GM21723 (cell line): Measurements from ENCODE around the gene DDX41.
"Not testable (repeated sequence)": the region's sequence is repeated elsewhere in the genome, so short reads cannot be mapped to it uniquely, and the experiment has no call there.

ENCODE experiments used
- ATAC-seq: cut with Tn5 transposase; IDR thresholded peaks from one replicate; pipeline ENCODE4 v1.9.1; 2021; ENCODE audit warnings: mild to moderate bottlenecking, moderate library complexity; ENCODE audit not compliant: unreplicated experiment

DDX41 gene

GRCh38 chr5:177516601-177517568 lies at the start of gene DDX41:
DDX41 (minus strand) TSS chr5:177516961; CDS start chr5:177516945, 16 bp downstream.
- peak; percentile 80 for ATAC-seq

GRCh38 chr5:177565046-177565445 lies 48.3 kb upstream of the DDX41 start:
- no peak for ATAC-seq

- not testable (repeated sequence) for ATAC-seq
Observed at GRCh38 chr5:177559446-177559941, 42.7 kb upstream of the DDX41 start.

GRCh38 chr5:177557796-177558195 lies 41.0 kb upstream of the DDX41 start:
- ATAC-seq: no peak

- no peak for ATAC-seq
Observed at GRCh38 chr5:177557041-177557647, 40.4 kb upstream of the DDX41 start.

GRCh38 chr5:177555665-177556064 lies 38.9 kb upstream of the DDX41 start:
- no peak for ATAC-seq

GRCh38 chr5:177555228-177555627 lies 38.5 kb upstream of the DDX41 start:
- no peak for ATAC-seq

GRCh38 chr5:177554474-177555111 lies 37.8 kb upstream of the DDX41 start, which contains the start of gene FAM193B:
FAM193B (minus strand) TSS chr5:177554563; CDS start chr5:177554458, 105 bp downstream.
- peak; percentile 87 for ATAC-seq

GRCh38 chr5:177553671-177554429 lies 37.1 kb upstream of the DDX41 start:
- peak; percentile 48 for ATAC-seq

- no peak for ATAC-seq
Observed at GRCh38 chr5:177552839-177553455, 36.2 kb upstream of the DDX41 start.

- no peak for ATAC-seq
Observed at GRCh38 chr5:177550122-177550521, 33.4 kb upstream of the DDX41 start.

- no peak for ATAC-seq
Observed at GRCh38 chr5:177548495-177548894, 31.7 kb upstream of the DDX41 start.

- no peak for ATAC-seq
Observed at GRCh38 chr5:177547736-177548135, 31.0 kb upstream of the DDX41 start.

- ATAC-seq: no peak
Observed at GRCh38 chr5:177546258-177546741, 29.5 kb upstream of the DDX41 start.

- ATAC-seq: no peak
Observed at GRCh38 chr5:177545487-177546257, 28.9 kb upstream of the DDX41 start.

GRCh38 chr5:177542816-177543465 lies 26.2 kb upstream of the DDX41 start:
- ATAC-seq: no peak

GRCh38 chr5:177540438-177540837 lies 23.7 kb upstream of the DDX41 start:
- ATAC-seq: no peak

- ATAC-seq: no peak
Observed at GRCh38 chr5:177539411-177539810, 22.6 kb upstream of the DDX41 start.

GRCh38 chr5:177538876-177539275 lies 22.1 kb upstream of the DDX41 start:
- no peak for ATAC-seq
